ENCODE measurements around the gene GRB2.

GRB2 gene

DNA sequence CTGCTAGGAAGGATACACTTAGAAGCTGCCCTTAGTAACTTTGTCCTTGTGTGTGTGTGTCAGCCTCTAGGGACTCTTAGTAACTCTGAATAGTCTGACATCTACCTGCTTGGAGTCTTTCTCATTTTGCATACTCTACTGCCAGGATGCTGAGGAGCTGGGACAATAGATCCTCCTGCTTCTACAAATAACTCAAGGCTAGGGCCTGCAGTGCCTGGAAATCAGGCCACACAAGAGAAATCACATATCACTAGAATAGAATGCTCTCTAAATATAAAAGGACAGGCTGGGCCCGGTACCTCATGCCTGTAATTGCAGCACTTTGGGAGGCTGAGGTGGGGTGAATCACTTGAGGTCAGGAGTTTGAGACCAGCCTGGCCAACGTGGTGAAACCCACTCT, 77.7 kb downstream of the GRB2 start:
- no peak for FAIRE-seq
- TF ChIP-seq, protein P1, sequence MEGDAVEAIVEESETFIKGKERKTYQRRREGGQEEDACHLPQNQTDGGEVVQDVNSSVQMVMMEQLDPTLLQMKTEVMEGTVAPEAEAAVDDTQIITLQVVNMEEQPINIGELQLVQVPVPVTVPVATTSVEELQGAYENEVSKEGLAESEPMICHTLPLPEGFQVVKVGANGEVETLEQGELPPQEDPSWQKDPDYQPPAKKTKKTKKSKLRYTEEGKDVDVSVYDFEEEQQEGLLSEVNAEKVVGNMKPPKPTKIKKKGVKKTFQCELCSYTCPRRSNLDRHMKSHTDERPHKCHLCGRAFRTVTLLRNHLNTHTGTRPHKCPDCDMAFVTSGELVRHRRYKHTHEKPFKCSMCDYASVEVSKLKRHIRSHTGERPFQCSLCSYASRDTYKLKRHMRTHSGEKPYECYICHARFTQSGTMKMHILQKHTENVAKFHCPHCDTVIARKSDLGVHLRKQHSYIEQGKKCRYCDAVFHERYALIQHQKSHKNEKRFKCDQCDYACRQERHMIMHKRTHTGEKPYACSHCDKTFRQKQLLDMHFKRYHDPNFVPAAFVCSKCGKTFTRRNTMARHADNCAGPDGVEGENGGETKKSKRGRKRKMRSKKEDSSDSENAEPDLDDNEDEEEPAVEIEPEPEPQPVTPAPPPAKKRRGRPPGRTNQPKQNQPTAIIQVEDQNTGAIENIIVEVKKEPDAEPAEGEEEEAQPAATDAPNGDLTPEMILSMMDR (IDR thresholded peaks at IDR 0.05; ENCODE audit: insufficient read depth, missing control alignments): no peak
- DNase-seq (ENCODE audit: insufficient read length, low spot score): no peak

DNA sequence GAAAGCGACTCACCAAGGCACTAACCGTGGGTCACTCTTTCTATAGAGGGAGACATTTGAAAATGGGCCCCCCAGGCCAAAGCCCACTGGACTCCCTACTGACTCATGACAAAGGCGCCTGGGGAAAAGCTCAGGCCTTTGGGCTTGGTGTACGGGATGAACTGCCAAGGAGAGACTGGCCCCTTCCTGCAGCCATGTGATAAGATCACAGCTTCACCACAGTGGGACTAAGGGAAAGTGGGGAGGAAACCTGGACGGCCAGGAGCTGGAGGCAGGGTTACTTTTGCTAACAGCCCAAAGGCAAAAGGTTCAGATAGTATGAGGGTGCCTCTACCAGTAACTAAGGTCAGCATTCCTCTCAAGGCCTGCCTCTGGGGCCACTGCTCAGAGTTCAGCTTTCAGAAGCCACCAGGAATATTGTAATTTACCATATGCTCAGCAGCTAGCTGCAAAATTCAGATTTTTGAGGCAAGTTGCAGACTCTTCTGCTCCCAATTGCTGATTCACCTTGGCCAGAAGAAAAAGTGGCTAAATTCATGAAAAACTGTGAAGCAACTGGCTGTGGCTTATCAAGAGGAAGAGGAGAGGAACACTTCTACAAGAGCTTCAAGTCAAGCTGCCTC, 79.1 kb downstream of the GRB2 start:
- no peak for FAIRE-seq
- no peak for DNase-seq (ENCODE audit: insufficient read length, low spot score)
- TF ChIP-seq, protein P1 (IDR thresholded peaks at IDR 0.05; ENCODE audit: insufficient read depth, missing control alignments): no peak

DNA sequence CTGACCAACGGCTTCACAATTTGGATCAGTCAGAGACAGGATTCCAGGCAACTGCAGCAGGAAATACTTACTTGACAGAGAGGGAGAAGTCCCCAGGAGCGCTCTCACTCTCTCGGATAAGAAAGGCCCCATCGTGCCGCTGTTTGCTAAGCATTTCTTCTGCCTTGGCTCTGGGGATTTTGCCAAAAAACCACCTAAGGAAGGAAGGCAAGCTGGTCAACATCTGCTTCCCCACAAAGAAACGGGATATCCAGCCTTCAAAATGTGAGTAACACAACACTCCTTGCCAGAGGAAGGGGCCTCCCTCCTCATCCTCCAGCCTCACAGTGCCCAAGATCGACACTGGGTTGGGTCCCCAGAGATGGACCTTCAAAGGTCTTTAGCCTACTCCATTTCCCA, 79.7 kb downstream of the GRB2 start:
- FAIRE-seq: no peak
- DNase-seq (ENCODE audit: insufficient read length, low spot score): no peak
- TF ChIP-seq, protein P1 (IDR thresholded peaks at IDR 0.05; ENCODE audit: insufficient read depth, missing control alignments): no peak

DNA sequence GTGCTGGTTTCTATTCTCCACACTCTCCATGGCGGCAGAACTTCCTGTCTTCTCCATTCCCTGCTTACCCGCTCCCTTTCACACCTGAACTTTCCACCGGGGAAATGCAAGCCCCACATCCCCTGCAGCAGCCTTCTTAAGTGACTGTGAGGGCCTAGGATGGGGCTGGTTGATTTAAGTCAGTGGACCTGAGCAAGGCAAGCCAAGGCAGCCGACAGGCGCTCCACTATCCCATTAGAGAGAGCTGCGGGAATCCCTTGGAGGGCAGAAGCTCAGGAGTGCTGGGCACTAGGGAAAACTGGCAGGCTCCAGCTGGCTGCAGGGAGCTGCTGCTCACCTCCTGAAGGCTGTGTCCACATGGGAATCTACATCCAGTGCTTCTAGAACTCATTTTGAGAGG, 80.1 kb downstream of the GRB2 start:
- FAIRE-seq: no peak
- TF ChIP-seq, protein P1 (IDR thresholded peaks at IDR 0.05; ENCODE audit: insufficient read depth, missing control alignments): no peak
- DNase-seq (ENCODE audit: insufficient read length, low spot score): no peak

DNA sequence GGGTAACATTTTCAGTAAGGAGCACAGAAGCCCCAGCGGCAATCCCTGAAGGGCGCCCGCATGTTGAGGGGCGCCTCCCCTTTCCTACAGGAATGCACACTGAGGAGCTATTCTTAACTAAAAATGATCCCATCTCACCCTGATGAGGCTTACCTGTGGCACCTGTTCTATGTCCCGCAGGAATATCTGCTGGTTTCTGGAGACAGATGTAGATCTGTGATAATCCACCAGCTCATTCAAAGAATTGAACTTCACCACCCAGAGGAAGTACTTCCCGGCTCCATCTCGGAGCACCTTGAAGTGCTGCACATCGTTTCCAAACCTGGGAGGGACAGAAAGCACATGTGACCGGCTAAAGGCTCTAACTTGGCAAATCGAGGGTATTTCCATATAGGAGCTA, 84.0 kb downstream of the GRB2 start:
- TF ChIP-seq, protein P1 (IDR thresholded peaks at IDR 0.05; ENCODE audit: insufficient read depth, missing control alignments): no peak
- no peak for FAIRE-seq

DNA sequence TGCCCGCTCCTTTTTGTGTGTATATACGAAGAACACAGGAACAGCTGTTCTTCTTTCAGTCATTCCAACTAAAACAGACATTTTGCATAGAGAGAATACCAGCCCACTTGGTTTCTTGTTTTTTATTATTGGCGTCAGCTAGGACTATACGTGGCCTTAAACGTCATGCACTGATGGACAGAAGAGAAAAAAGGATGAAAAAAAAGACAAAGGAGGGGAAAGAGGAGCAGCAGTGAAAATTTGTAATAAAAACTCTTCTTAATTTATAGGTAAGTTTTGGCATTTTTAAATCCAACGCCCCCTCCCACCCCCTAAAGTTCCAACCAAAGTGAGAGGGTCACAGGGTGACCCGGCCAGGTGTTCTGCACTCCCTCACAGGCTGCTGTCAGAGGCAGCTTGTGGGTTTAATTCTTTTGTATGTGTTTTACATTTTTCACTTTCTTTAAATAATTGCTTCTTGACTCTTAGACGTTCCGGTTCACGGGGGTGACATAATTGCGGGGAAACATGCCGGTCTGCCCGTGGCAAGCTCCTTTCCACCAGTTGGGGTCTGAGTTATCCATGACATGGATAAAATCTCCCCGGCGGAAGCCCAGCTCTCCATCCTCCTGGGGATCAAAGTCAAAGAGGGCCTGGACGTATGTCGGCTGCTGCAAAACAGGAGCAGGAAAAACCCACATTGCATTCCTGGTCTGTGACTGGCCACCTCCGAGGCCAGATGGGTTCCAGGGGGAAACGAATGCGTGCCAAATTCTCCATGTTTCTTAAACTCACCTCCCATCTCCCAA, 85.4 kb downstream of the GRB2 start:
- FAIRE-seq (no peak), DNase-seq (ENCODE audit: insufficient read length, low spot score) (no peak)
- TF ChIP-seq, protein P1 (IDR thresholded peaks at IDR 0.05; ENCODE audit: insufficient read depth, missing control alignments): no peak

More for the DNA sequence above, 84.0 kb downstream of the GRB2 start:
- no peak for DNase-seq (ENCODE audit: insufficient read length, low spot score)
